NCI-H526 treated with DMSO at 0.1 percent for 48 hours (cell line): ENCODE data around the gene CS.
A peak's percentile ranks its signal among the peaks of the same experiment; 100 is the strongest.
"Not testable (repeated sequence)": the region's sequence is repeated elsewhere in the genome, so short reads cannot be mapped to it uniquely, and the experiment has no call there.

Experiments used
- DNase-seq: peaks from one replicate; lab custom pipeline; 2025; lab: John Stamatoyannopoulos, UW

CS gene

GRCh38 chr12:56299853-56300643 is at the start of gene CS:
CS (minus strand) TSS chr12:56300330; CDS start chr12:56300201, 129 bp downstream.
- peak; percentile 95 for DNase-seq

- no peak for DNase-seq
Observed at GRCh38 chr12:56348776-56349175, 48.6 kb upstream of the CS start.

GRCh38 chr12:56347255-56347654 is 47.1 kb upstream of the CS start:
- not testable (repeated sequence) for DNase-seq

- DNase-seq = no peak
Observed at GRCh38 chr12:56346675-56347074, 46.5 kb upstream of the CS start.

- DNase-seq = not testable (repeated sequence)
Observed at GRCh38 chr12:56342290-56342689, 42.2 kb upstream of the CS start.

- DNase-seq = no peak
Observed at GRCh38 chr12:56341616-56342015, 41.5 kb upstream of the CS start.

GRCh38 chr12:56339158-56339422 is 39.0 kb upstream of the CS start:
- no peak for DNase-seq

- no peak for DNase-seq
Observed at GRCh38 chr12:56338308-56339157, 38.4 kb upstream of the CS start, which contains the start of gene IL23A. IL23A (plus strand) TSS chr12:56338884; CDS start chr12:56339045, 161 bp downstream.

GRCh38 chr12:56337753-56338251 is 37.7 kb upstream of the CS start:
- no peak for DNase-seq

- no peak for DNase-seq
Observed at GRCh38 chr12:56336361-56337167, 36.4 kb upstream of the CS start.

- not testable (repeated sequence) for DNase-seq
Observed at GRCh38 chr12:56335527-56335926, 35.4 kb upstream of the CS start.

GRCh38 chr12:56334490-56334793 is 34.3 kb upstream of the CS start:
- no peak for DNase-seq

GRCh38 chr12:56333679-56334489 is 33.8 kb upstream of the CS start, which contains the start of gene PAN2:
PAN2 (minus strand) TSS chr12:56334000; CDS start chr12:56333094, 906 bp downstream.
- peak; percentile 92 for DNase-seq

- no peak for DNase-seq
Observed at GRCh38 chr12:56333197-56333678, 33.1 kb upstream of the CS start.

- no peak for DNase-seq
Observed at GRCh38 chr12:56332512-56333196, 32.5 kb upstream of the CS start.

- no peak for DNase-seq
Observed at GRCh38 chr12:56330936-56331490, 30.9 kb upstream of the CS start.

- no peak for DNase-seq
Observed at GRCh38 chr12:56326533-56326932, 26.4 kb upstream of the CS start.

GRCh38 chr12:56326126-56326525 is 26.0 kb upstream of the CS start:
- no peak for DNase-seq

GRCh38 chr12:56324206-56324605 is 24.1 kb upstream of the CS start:
- DNase-seq = no peak

GRCh38 chr12:56321610-56322009 is 21.5 kb upstream of the CS start:
- not testable (repeated sequence) for DNase-seq
